ENCODE data around the gene STAMBP.
"Not testable (repeated sequence)": the region's sequence is repeated elsewhere in the genome, so short reads cannot be mapped to it uniquely, and the experiment has no call there.

STAMBP gene

DNA sequence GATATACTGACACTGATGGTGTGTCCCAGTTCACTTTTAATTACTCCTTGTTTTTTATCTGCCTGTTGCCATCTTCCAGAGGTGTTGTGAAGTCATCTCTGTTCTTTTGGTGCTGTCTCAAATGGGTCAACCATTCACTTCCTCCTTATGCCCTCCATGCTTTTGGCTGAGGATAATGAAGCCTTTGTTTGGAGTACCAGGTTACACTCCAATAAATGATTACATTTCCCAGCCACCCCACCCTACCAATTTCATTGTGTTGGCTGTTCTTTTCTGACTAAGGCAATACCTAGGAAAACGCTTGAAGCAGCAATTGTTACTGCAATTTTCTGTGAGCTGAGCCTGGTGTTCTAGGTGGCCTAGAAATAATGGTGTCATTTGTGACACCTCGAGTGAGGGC, 34.2 kb downstream of the STAMBP start:
- DNase-seq (ENCODE audit: low read depth): no peak
- TF ChIP-seq, protein P1, sequence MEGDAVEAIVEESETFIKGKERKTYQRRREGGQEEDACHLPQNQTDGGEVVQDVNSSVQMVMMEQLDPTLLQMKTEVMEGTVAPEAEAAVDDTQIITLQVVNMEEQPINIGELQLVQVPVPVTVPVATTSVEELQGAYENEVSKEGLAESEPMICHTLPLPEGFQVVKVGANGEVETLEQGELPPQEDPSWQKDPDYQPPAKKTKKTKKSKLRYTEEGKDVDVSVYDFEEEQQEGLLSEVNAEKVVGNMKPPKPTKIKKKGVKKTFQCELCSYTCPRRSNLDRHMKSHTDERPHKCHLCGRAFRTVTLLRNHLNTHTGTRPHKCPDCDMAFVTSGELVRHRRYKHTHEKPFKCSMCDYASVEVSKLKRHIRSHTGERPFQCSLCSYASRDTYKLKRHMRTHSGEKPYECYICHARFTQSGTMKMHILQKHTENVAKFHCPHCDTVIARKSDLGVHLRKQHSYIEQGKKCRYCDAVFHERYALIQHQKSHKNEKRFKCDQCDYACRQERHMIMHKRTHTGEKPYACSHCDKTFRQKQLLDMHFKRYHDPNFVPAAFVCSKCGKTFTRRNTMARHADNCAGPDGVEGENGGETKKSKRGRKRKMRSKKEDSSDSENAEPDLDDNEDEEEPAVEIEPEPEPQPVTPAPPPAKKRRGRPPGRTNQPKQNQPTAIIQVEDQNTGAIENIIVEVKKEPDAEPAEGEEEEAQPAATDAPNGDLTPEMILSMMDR (IDR thresholded peaks at IDR 0.05; ENCODE audit: low read depth, low read length, missing control alignments): no peak
- H3K4me3 ChIP-seq (ENCODE audit: low read depth, low read length): no peak overlapping the region

DNA sequence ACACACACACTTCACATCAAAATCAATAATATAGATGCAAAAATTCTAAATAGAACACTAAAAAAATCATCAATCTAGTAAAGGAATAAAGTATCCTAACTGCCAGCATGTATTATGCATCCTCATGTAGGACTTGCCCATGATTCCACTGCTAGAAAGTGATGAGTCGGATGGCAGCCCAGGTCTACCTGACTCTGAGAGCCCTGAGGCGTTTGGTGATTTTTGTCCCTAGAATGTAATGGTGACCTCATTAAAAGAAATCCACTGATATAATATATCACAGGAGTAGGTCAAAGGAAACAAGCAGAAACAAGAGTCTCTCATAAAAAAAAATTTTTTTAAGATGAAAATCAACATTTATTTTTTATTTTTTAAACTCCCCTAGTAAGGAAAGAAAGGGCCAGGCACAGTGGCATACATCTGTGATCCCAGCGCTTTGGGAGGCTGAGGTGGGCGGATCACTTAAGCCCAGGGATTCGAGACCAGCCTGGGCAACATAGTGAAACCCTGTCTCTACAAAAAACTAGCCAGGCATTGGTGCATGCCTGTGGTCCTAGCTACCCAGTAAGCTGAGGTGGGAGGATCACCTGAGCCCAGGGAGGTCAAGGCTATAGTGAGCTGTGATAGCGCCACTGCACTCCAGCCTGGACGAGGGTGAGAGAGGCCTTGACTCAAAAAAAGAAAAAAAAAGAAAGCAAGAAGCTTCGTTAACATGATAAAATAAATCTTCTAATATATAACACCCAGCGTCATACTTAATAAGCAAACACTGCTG, 39.6 kb downstream of the STAMBP start:
- DNase-seq (ENCODE audit: low read depth): no peak
- TF ChIP-seq, protein P1 (IDR thresholded peaks at IDR 0.05; ENCODE audit: low read depth, low read length, missing control alignments): no peak
- no peak overlapping the region for H3K4me3 ChIP-seq (ENCODE audit: low read depth, low read length)

DNA sequence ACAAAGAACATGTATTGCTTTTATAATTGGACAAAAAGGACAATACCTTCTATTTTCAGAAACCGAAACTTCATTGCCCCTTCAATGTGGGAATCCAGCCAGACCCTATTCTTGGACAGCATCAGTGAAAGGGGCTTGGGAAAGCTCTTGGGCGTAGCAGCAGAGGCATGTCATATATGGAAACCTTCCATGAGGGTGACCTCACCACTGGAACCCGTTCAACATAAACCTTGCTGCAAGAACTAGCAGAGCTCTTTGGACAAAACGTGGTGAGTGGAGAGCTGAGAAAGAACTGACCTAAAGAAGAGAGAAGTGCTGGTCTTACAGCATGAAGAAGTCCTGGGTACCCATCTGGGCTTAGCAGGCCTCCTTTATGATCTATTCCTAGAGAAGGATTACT, 41.3 kb downstream of the STAMBP start:
- TF ChIP-seq, protein P1 (IDR thresholded peaks at IDR 0.05; ENCODE audit: low read depth, low read length, missing control alignments): no peak
- no peak for DNase-seq (ENCODE audit: low read depth)
- no peak overlapping the region for H3K4me3 ChIP-seq (ENCODE audit: low read depth, low read length)

DNA sequence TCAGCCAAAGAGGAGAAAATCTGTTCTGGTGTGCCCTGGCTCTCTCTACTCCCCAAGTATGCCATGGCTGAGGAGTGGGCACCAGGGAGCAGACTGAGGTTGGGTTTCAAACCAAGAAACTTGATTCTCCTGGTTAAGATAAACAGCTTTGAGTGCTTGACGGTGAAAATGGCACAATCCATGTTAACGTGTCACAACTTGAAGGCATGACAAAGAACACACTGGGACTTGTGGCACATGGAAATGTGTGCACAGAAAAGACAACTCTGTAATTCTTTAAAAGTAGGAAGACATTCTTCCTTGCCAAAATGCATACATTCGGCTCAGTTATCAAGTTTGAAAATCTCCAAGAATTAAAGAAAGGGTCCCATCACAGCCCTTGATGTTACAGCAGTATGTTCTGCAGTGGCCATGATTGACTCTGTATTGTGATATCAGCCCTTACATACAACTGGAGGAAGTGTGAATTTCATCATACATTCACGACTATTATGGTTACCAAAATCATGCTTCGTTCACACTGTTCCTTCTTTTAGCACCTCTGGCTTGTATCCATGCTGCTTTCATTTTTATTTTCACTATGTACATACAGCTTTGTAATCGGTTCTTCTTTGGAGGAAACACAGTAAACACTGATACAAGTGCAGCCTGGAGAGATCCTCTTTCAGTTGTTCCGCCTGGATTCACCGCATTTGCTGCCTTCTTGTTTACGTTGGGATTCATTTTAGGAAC, 48.5 kb downstream of the STAMBP start:
- DNase-seq (ENCODE audit: low read depth): no peak
- no peak overlapping the region for H3K4me3 ChIP-seq (ENCODE audit: low read depth, low read length)
- TF ChIP-seq, protein P1 (IDR thresholded peaks at IDR 0.05; ENCODE audit: low read depth, low read length, missing control alignments): no peak

DNA sequence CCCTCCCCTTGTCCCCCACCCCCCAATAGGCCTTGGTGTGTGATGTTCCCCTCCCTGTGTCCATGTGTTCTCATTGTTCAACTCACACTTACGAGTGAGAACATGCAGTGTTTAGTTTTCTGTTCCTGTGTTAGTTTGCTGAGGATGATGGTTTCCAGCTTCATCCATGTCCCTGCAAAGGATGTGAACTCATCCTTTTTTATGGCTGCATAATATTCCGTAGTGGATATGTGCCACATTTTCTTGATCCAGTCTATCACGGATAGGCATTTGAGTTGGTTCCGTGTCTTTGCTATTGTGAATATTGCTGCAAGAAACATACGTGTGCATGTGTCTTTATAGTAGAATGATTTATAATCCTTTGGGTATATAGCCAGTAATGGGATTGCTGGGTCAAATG, 49.2 kb downstream of the STAMBP start:
- H3K4me3 ChIP-seq (ENCODE audit: low read depth, low read length); DNase-seq (ENCODE audit: low read depth): not testable (repeated sequence)

DNA sequence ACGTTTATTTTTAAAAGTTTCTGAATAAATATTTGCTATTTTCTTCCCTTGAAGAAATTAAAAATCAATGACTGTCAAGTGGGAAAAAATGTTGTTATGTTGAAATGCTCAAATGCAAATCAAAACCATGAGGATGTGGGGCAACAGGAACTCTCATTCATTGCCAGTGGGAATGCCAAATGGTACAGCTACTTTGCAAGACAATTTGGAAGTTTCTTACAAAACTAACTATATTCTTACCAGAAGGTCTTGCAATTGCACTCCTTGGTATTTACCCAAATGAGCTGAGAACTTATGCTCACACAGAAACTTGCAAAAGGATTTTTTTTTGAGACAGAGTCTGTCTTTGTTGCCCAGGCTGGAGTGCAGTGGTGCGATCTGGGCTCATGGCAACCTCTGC, 56.6 kb downstream of the STAMBP start:
- TF ChIP-seq, protein P1 (IDR thresholded peaks at IDR 0.05; ENCODE audit: low read depth, low read length, missing control alignments): no peak
- no peak overlapping the region for H3K4me3 ChIP-seq (ENCODE audit: low read depth, low read length)
- DNase-seq (ENCODE audit: low read depth): no peak

DNA sequence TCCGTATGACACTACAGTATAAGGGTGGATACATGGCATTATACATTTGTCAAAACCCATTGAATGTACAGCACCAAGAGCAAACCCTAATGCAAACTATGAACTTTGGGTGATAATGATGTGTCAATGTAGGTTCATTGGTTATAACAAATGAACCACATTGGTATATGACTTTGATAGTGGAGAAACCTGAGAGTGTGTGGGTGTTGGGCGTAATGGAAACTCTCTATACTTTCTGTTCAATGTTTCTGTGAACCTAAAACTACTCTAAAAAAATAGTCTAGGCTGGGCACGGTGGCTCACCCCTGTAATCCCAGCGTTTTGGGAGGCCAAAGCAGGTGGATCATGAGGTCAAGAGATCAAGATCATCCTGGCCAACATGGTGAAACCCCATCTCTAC, 57.6 kb downstream of the STAMBP start:
- DNase-seq (ENCODE audit: low read depth): no peak
- TF ChIP-seq, protein P1 (IDR thresholded peaks at IDR 0.05; ENCODE audit: low read depth, low read length, missing control alignments): no peak
- H3K4me3 ChIP-seq (ENCODE audit: low read depth, low read length): no peak overlapping the region

DNA sequence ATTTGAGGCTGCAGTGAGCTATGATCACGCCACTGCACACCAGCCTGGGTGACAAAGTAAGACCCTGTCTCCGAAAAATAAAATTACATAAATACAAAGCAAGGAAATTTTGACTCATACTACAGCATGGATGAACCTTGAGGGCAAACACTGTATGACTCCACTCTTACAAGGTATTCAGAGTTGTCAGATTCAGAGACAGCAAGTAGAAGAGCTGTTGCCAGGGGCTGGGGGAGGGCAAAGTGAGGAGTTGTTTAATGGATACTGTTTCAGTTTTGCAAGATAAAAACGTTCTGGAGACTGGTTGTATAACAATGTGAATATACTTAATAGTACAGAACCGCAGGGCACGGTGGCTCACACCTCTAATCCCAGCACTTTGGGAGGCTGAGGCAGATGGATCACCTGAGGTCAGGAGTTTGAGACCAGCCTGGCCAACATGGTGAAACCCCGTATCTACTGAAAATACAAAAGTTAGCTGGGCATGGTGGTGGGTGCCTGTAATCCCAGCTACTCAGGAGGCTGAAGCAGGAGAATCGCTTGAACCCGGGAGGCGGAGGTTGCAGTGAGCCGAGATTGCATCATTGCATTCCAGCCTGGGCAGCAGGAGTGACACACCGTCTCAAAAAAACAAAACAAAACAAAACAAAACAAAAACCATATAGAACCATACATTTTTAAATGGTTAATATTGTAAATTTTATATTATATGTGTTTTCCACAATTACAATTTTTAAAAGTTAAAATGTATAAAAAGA, 59.0 kb downstream of the STAMBP start:
- H3K4me3 ChIP-seq (ENCODE audit: low read depth, low read length); DNase-seq (ENCODE audit: low read depth): not testable (repeated sequence)
